ENCODE measurements around the gene EIF2S2.

Gene EIF2S2

DNA sequence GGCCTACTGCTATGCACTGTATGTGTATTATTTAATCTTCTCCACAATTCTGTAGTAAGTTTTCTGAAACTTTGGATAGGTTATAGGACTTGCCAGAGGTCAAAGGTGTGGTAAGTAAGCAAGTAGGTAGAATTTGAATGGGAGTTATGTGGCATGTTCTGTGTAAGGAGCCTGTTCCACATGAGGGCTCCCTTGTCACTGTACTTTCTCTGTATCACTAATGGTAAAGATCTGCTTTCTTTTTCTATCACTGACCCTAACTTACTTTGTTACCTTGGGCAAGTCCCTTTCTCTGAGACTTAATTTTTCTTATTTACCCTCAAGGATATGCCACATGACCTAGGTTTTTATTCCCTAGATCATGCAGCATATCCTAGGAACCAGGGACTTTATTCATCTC lies 50.3 kb downstream of the EIF2S2 start:
- DNase-seq: no peak

DNA sequence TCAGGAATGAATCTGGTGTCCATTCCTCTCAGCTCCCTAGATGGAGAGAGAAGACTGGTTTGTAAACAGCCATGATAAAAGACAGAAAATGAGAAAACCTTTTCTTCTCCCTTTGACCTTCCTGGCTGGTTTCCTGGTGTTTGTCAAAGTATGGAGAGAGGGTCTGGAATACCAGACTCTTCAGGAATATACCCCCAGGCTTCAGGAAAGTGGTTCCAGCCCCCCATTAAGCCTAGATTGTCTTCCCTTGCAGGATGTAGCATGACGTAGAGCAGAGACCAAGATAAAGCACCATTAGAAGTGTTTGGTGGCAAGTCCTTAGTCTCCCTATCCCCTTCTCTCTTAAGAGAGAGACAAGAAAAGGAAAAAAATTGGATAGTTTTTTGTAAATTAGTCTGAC lies 51.1 kb downstream of the EIF2S2 start:
- DNase-seq: no peak

DNA sequence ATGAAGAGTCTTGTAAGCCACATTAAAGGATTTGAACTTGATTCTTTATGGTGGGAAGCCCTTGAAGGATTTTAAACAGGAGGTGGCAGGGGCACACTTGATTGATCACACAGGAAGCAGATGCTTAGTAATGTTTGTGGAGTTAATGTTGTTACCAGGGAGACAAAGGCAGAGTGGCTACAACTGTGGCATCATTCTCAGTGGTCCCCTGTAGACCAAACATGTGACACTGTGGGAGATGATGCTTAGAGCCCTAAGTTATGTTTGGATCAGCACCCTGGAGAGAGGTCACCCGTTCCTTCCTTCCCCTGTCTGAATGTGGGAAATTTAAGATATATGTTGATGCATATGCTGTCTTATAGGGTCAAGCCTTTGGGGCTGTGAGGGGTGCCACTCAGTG lies 53.2 kb downstream of the EIF2S2 start:
- DNase-seq: no peak

DNA sequence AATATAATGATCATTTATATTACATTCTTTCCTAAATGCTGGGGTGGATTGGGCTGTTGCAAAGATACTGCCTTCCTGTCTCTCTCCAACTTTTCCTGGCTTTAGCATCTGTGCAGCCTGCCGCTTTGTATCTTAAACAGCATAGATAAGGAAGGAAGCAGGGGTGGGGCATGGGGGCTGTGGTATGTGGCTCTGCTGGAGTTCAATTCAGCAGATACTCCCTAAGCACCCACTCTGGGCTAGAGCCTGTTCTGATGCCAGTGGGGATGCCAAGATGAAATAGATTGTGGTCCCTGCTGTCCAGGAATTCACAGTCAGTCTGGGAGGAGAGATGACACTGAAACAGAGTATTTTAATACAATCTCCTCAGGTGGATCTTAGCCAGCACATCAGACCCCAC lies 56.8 kb downstream of the EIF2S2 start:
- no peak for DNase-seq

DNA sequence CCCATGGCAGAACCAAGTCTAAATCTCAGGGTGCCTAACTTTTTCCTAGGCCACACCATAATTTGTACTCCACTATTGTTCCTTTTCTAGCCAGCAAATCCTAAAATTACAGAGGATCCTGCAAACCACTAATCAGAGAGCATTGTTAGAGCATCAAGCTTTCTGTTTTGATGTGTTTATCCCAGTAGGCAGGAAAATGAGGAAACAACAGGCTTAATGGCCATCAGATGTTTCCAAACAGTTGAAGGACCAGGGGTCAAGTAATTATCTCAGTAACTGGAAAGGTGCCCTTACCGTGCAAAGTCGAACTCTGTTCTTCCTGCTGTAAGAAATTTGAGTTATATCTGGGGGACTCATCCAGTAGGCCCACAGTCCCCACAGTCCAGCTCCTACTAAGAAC lies 59.6 kb downstream of the EIF2S2 start:
- DNase-seq: no peak

DNA sequence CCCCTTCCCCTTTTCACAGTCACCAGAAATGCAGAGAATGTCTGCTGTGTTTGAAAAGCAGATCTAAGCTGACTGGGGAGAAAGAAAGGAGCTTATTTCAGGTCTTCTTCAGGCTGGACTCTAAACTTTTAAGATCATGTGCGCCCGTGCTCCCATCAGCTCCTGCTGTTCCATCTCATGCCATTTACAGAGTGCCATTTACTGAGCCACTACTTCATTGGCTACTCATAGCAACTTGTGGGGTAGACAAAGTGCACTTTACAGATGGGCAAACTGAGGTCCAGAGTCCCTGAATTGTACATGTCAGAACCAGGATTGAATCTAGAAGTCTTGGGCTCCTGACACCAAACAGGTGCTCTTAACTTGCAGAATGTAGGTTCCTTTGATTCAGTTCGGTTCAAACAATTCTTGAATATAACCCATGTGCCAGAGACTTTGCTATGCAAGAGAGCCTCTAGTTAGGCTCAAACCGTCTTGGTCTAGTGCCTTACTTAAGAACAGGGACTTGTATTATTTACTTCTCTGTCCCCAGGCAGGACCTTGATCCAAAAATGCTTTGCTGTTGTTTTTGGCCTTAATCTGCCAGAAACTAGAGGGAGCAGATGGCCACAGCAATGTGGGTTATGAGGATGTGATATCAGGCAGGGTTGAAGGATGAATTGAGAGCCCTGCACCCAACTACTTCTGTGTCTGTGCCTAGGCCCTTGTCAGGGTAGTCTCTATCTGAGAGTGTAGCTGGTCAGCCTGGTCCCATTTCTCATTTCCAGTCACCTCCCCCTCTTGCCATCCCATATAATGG lies 61.9 kb downstream of the EIF2S2 start:
- DNase-seq: no peak

DNA sequence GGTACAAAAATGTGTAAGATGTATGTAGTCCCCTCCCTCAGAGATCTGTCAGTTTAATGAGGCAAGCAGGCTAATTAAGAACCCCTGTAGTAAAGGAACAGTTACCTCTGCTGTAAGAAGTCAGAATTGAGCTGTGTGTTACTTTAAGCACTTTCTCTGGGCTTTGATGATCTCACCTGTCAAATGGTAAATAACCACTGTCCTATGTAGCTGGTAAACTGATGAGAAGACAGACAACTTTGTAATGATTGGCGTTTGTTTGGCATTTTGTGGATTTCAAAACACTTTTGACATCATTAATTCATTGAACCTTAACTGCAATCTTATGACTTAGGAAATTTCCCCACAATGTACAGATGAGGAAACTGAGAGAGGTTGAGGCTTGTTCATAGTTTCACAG lies 62.7 kb downstream of the EIF2S2 start:
- DNase-seq: no peak

DNA sequence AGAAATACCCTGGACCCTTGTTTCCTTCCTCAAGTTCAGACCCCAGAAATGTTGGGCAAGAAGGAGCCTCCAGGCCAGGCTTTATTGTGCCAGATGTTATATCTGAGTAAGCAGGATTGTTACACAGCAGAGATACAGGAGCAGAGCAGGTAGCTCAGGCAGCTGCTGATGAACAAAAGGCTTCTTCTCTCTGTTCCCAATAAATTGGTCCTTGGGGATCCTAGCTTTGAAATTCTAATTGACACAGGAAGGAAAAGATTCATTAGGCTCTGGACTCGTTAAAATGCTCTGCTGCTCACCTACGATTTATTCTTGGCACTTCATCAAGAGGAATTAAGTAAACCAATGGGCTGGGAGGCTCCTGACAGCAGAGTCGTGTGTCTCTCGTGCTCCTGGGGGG lies 64.1 kb downstream of the EIF2S2 start:
- DNase-seq: no peak

DNA sequence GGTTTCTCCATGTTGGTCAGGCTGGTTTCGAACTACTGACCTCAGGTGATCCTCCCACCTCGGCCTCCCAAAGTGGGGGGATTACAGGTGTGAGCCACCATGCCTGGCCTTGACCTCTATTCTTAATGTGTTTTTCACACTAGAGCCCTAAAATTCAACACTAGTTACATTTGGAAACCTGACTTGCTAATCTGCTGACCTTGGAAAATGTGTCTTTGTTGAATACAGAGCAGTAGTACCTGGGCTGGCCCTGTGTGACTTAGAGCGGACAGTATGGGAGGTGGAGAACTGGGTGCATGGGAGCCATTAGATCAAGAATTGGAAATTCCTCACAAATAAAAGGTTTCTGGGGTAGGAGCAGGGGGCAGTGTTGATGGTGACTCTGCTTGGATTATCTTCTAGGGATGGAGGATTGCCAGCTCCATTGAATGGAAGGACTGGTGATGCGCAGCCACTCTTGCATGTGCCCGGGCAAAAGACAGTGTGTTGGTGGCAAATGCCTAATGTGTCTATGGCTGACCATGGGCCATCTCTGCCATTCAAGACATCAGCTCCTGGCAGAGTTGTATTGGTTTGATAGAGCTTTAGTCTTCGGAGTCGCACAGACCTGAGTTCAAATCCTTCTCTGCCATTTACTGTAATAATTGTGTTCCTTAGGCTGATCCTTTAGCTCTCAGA lies 64.9 kb downstream of the EIF2S2 start:
- DNase-seq: no peak

DNA sequence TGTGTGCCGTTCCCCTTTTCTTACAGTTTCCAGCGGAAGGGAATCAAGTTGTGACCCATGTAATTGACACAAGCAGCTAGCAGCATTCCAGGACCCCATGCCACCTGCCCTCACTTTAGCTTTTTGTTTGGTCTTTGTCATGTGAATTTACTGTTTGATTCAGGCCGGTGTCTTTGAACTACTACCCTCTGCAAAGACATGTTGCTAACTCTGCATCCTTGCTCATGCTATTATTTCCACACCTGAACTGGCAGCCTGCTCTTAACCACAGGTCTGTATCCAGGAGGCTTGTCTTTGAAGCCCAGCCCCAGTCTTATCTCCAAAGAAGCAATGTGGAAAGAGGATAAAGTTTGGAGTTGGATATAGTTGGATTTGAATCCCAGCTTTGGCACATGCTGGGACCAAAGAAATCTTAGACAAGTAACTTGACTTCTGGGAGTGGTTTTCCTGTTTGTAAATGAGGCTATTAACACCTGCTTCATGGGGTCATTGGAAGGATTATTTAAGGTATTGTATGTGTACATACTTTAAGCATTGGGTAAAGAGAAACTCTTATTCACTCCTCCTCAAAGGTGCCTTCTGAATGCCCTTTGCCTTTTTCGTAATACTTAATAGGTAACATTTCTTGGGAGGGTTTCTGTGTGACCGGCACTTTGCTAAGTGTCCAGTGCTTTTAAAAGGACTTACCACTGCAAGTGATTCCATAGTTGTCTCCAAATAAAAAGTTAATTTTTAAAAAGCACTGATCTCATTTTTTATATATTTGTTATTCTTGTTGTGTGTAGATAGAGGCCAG lies 65.9 kb downstream of the EIF2S2 start:
- DNase-seq: no peak

DNA sequence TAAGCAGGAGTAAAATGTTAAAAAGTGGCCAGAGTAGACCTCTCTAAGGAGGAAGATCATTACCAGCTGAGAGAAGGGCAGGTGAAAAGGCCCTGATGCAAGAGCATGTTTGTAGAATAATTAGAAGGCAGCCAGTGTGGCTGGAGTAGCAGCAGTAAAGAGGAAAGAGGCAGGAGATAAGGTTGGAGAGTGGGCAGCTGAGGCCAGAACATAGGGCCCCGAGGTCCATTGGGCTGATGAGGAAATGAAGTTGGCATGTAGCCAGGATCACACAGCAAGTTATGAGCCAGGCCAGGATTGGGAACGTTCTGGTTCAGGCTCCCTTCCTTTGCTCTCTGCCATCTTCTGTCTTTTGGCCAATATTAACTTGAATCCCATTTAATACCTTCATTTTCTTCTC lies 66.7 kb downstream of the EIF2S2 start:
- no peak for DNase-seq

DNA sequence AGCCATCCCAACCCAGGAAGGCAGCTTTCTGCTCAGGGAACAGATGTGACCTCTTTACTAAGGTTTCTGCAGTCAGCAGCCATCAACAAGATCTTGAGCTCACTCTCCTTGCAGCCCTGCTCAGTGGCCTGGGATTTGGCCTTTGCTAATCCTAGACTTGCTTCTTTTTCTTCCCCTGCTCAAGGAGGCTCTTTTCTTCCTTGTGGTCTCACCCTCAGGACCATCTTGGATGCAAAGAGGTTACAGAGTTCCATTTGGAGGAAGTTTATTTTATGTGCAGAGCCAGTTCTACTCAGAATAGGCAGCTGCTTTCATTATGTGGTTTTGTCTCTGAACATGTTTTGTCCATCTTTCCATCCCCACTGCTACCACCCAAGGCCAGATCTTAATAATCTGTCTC lies 69.0 kb downstream of the EIF2S2 start:
- no peak for DNase-seq

DNA sequence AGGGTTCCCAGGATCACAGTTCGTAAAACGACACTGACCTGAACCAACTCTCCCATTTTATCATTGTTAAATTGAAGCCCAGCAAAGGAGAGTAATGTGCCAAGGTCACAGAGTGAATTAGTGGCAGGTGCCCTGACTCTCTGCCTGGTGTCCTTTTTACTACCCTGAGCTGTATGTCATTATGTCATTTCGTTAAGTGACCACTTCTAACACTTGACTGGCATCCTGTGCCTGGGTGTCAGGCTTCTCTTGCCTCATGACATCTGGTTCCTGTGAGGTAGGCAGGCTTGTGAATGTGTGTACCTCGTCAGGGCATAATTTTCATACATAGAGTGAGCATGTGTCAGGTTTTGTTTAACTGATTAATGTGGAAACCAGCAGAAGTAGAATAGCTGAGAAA lies 69.8 kb downstream of the EIF2S2 start:
- no peak for DNase-seq

DNA sequence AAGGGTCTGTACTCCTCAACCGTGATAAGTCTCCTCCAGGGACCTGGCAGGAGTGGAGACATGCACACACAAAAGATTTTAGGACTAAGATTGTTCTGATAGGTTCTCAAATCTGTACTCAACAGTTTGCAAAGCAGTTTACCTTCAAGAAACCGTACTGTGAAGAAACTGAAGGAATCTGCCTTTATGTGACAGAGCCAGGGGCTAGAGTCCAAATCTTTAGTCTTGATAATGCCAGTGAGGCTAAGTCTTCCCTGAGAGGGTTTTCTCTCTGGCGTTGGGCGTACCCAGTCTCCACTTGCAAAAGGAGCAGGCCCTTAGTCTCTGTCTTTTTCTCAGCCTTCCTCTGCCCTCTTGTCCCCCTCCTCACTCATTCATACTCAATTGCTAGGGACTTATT lies 70.8 kb downstream of the EIF2S2 start:
- DNase-seq: no peak

DNA sequence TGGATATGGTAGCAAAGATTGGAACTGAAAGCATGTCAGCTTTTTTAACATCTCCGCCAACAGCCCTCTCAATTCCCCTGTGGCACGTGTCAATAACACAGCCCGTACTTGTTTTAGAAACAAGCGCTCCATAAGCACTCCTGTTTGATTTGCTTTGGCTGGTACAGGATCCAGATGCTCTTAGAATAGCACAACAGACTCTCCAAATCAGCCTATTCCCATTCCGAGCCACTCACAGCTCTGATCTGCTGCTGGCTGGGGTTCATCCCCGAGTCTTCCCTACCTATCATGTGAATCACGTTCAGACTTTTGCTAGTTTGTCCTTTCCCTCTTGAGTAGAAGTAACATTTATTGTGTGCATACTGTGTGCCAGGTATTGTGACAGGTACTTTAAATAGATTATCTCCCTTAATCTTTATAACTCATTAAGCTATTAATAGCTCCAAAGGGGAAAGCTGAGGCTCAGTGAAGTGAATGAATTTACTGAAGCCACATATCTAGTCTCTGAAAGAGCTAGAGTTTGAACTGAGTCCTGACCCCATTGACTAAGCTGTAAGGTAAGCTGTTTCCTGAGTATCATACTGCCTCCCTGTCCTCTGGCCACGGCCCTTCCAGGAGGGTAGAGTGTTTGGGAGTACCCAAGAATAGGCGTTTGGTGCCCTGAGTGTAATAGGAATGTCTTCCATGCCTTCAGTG lies 71.6 kb downstream of the EIF2S2 start:
- DNase-seq: no peak

Measured in activated CD4-positive, CD25-positive, alpha-beta regulatory T cell treated with anti-CD3 and anti-CD28 coated beads, Interleukin-2, amount 50 U/mL, for 72 hours (primary cell).